Muscle of arm (tissue), 12 donors: Measurements from ENCODE around the gene AGAP3. TPM values are rescaled to one million over a fixed set of nuclear protein-coding genes. Genes with fewer than 3 reads are reported as not detected.
A peak's percentile ranks its signal among the peaks of the same experiment; 100 is the strongest.

ENCODE experiments used
- DNase-seq: peaks from one replicate; pipeline ENCODE4 v3.0.0-alpha.2; 2013
- polyA plus RNA-seq, 12 donors: library from polyadenylated mRNA; unstranded; fragments of 120-200 nt; gene quantifications; one replicate each; pipeline ENCODE4 v1.2.1, GENCODE V29; 2013; ENCODE audit not compliant: insufficient read length in 12 of 12

AGAP3 gene
- polyA plus RNA-seq, 12 donors = 62.4 to 86.8 (median 70.9) TPM; not detected in 1

DNA sequence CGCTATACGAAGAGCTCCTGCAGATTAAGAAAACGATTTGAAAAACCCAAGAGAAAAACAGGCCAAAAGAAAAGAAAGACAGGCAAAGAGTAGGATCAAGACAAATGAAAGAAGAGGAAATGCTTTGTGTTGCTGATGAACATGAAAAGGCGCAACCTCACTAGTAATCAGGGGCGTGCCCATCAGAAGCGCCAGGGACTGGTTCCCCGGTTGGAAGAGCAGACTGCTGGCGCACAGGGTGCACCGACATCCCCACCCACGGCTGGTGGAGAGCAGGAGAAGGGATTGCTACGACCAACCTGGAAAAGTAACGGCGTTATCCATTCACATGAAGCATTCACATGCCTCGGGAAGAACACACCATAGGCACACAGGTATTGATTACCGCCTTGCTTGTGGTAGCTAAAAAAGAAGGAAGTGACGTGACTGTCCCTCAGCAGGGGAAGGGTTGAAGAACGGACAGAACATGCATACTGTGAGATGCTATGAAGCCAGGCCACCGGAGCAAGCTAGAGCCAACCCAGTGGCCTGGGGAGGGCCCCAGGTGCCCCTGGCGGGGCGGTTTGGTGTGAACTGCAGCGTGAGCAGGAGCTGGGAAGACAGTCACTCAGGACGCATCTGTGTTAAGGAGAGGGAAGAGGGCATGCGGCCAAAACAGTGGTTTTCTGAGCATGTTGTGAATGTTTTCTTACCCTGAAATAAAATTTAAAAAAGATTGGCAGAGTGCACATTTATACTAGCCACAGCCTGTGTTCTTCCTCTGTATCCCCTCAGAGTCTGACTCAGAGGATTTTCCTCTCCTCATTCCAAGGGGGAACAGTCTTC is 18.3 kb downstream of the AGAP3 start:
- no peak for DNase-seq

- no peak for DNase-seq
These were observed 21.6 kb downstream of the AGAP3 start for GRCh38 chr7:151107882-151108281.

GRCh38 chr7:151109094-151110048 is 23.1 kb downstream of the AGAP3 start:
- DNase-seq = no peak

GRCh38 chr7:151110236-151110940 is 24.1 kb downstream of the AGAP3 start:
- DNase-seq = no peak

GRCh38 chr7:151110941-151111645 is 24.8 kb downstream of the AGAP3 start:
- peak; percentile 75 for DNase-seq

DNA sequence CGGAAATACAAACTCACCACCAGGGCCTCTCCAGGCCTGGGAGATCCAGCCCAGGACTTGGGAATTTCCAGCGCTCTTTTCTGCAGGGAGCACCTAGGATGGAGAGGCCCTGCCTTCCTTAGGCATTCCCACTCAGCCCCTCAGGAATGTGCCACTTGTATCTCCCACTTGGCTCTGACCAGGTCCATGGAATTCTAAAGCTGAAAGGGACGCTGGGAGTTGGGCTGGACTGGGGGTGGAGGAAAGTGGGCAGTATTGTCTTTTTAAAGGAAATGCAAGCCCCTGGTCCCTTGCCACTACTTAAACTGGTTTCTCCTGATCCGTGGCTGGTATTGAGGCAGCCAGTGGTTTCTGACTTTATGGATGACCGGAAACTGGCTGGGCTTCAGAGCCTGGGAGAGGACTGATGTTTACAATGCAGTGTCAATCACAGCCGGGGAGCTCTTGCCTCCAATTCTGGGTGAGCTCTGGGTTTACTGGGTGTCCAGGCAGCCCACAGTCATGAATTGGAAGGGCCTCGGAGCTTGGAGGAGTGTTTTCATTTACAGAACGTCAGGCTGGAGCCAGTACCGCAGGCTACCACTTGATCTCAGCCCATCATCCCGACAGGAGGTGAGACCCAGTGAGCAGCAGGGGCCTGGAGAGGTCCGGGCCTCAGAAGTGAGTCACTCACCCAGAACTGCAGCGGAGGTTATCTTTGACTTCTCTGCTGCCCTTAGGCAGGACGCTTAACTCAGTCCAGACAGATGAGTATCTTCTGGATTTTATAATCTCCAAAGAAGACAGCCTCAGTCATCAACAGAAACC is 27.3 kb downstream of the AGAP3 start:
- no peak for DNase-seq

DNA sequence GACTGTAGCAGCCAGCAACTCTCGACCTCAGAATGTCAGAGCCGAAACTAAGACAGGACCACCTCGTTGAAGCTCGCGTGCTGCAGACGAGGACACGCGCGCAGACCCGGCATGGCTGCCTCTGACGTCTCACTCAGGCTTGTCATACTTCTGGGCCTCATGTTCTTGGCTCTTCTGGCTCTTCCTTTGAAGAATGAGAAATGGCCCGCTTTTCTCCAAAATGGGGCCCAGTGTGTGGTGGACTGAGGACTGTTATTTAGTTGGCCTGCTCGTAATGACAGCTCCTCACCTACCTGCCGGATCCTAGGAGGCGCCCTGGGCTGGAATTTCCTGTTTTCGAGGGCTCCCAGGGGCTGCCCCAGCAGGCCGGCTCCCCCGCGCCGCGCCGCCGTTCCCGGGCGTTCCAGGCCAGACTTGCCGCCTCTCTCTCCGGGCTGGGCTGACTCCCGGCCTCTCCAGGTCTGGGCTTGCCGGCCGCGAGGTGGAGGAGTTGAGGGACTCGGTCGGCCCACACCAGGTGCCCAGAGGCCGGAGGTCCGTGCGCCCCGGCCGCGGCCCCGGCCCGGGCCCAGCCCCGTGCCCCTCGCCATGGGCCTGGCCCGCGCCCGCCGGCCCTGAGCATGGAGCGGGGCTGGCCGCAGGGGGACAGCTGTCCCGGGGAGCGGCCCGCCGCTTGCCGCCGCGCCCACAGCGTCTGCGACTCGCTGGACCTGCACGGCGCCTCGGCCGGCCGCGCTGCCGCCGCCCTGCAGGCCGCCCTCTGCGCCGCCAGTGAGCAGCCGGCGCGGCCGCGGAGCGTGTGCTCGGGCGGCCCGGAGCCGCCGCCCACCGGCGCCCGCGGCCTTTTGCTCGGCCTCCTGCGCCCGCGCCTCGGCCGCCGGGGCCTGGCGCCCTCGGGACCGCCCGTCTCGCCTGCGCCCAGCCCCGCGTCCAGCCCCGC is 28.1 kb downstream of the AGAP3 start:
- DNase-seq = no peak

- no peak for DNase-seq
These were observed 29.0 kb downstream of the AGAP3 start for GRCh38 chr7:151115121-151115835.

- no peak for DNase-seq
These were observed 29.7 kb downstream of the AGAP3 start for GRCh38 chr7:151115836-151116418.

DNA sequence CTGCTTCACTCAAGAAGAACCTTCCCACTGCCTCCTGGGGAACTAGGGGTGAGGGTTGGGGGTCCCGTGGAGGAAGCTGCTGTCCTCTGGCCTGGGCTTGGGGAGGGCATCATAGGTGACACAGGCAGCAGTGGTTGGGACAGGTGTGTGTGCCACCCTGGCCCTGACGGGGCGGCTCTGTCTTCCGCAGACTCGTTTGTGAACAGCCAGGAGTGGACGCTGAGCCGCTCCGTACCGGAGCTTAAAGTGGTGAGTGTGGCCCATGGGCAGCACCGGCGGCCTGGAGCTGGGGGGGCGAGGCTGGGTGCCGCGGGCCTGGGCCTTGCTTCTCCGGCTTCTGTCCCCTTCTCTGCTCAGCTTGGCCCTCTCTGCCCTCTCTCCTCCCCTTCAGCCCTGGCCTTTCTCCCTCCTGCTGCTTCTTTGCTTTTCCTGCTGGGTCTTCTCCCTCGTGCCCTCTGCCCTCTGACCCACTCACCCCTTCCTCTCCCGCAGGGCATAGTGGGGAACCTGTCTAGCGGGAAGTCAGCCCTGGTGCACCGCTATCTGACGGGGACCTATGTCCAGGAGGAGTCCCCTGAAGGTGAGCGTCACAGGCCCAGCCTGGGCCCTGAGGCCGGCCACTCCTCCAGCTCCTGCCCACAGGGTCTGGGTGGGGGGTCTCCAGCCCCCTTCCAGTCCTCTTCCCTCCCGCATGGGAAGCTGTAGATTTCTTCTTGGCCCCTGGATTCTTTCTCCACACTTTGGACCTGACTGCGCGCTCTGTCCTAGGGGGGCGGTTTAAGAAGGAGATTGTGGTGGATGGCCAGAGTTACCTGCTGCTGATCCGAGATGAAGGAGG is 30.5 kb downstream of the AGAP3 start:
- no peak for DNase-seq

DNA sequence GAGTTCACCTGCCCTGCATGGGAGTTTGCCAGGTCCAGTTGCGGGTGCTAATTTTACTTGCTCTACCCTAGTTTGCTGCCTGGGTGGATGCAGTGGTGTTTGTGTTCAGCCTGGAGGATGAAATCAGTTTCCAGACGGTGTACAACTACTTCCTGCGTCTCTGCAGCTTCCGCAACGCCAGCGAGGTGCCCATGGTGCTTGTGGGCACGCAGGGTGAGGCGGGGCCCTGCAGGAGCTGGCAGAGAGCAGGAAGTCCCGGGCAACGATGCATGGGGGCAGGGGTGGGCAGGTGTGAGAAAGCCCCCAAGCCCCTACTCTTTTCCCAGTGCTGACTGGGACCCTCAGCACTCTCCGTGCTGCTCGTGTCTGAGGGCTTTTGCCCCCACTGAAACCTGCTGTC is 31.3 kb downstream of the AGAP3 start:
- no peak for DNase-seq

DNA sequence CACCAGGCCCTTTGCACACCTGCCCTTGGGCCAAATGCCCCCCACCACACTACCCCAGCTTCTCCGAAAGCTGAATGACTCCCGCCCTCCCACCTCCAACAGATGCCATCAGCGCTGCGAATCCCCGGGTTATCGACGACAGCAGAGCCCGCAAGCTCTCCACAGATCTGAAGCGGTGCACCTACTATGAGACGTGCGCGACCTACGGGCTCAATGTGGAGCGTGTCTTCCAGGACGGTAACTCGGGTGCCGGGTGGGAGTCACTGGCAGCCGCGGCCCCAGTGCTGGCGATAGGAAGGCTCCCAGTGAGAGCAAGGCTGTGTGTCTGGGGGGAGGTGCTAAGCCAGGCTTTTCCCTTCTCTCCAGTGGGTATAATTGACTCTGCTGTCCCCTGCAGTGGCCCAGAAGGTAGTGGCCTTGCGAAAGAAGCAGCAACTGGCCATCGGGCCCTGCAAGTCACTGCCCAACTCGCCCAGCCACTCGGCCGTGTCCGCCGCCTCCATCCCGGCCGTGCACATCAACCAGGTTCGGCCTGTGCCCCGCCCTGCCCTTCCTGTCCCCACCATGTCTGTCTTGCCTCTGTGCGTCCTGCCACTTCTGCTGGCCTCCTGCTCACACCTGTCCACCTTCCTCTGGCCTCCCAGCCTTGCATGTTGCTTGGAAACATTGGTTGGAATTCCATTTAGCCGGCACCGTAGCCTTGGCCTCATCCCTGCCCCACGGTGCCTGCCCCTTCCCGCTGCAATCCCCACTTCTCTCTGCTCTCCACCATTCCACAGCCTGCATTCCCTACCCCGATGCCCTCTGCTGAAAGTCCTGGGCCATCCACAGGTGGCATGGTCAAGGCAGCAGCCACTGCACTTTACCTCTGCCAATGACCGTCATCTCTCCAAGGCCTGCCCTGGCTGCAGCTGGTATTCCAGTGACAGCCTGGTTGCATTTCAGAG is 32.1 kb downstream of the AGAP3 start:
- DNase-seq = no peak

DNA sequence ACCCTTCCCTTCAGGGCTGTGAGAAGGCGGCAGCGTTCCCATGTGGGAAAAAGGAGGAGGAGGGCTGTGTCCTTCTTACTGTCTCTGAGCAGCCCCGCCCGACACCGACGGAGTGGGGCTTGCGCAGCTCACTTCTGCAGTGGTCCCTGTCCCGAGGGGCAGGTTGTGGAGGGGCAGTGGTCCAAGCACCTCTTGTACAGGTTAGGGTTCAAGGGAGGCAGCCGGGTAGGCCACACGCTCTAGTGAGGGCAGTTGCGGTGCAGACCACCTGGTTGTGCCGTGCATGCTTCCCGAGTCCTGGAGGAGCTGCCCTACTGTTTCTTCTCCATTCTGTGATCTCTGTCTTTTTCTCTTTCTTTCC is 32.8 kb downstream of the AGAP3 start:
- DNase-seq = no peak

DNA sequence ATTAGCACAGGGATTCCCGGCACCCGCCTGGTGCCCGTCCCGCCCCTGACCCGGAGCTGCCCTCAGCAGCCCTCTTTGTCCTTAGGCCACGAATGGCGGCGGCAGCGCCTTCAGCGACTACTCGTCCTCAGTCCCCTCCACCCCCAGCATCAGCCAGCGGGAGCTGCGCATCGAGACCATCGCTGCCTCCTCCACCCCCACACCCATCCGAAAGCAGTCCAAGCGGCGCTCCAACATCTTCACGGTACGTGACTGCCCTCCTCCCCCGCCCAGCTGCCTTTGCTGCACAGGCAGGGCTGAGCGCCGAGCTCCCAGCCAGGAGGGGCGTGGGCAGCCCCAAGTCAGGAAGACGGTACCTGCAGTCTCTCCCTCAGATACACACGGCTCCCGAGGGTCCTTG is 33.6 kb downstream of the AGAP3 start:
- DNase-seq = no peak

GRCh38 chr7:151120896-151121295 is 34.6 kb downstream of the AGAP3 start:
- DNase-seq = no peak
